HG02973 (cell line): ENCODE data around the gene DPT.
"Not testable (repeated sequence)": the region's sequence is repeated elsewhere in the genome, so short reads cannot be mapped to it uniquely, and the experiment has no call there.

Source experiments
- ATAC-seq: cut with Tn5 transposase; IDR thresholded peaks from one replicate; pipeline ENCODE4 v1.9.1; 2021; ENCODE audit warnings: moderate library complexity; ENCODE audit not compliant: unreplicated experiment

The DPT gene

GRCh38 chr1:168728473-168729404 is at the start of gene DPT:
DPT (minus strand) TSS chr1:168729206; CDS start chr1:168729174, 32 bp downstream.
- ATAC-seq: no peak

DNA sequence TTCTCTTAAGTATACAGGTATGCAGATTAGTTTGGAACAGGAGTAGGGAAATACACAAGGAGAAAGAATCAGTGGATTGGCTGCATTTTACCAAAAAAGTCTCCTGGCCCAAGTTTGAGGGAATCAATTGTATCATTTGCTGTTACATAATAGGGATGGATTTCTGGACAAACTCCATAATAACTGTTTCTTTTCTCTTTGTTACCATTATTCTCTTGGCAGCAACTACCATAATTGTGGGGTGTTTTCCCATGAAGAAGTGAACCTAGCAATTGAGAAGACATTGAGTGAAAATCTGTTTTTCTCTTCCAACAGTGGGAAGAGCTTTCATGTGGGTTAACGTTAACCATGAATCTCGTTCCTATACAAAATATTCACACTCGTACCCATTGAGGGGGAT is 46.4 kb upstream of the DPT start:
- ATAC-seq: no peak

- no peak for ATAC-seq
Measured at GRCh38 chr1:168774241-168774640, 45.2 kb upstream of the DPT start.

GRCh38 chr1:168772428-168773060 is 43.5 kb upstream of the DPT start:
- no peak for ATAC-seq

DNA sequence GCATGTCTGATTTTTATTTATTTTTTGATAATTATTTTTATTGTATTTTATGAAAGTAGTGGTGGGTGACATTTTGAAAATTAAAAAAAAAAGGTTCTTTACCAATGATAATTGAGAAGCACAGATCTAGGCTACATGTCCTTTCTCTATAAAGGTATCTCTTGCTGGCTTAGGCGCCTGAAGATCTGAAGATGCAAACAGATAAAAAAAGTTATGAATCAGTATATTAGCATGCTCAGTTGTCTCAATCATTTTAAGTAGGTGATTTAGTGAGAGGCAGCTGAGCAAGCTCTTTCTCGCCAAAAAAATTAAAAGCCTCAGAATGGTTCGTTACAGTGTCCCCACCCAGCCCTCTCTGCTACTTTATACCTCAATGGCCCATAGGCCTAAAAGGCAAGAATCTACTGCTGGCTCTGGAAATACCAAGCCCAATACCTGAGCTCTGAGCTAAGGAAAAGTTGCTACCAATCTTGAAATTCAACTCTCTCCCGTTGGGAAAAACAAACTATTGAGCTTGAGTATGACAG is 42.2 kb upstream of the DPT start:
- no peak for ATAC-seq

DNA sequence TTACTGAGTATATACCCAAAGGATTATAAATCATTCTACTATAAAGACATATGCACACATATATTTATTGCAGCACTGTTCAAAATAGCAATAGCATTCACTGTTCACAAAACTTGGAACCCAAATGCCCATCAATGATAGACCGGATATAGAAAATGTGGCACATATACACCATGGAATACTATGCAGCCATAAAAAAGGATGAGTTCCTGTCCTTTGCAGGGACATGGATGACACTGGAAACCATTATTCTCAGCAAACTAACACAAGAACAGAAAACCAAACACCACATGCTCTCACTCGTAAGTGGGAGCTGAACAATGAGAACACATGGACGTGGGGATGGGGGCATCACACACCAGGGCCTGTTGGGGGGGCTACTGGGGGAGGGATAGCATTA is 40.9 kb upstream of the DPT start:
- ATAC-seq: not testable (repeated sequence)

DNA sequence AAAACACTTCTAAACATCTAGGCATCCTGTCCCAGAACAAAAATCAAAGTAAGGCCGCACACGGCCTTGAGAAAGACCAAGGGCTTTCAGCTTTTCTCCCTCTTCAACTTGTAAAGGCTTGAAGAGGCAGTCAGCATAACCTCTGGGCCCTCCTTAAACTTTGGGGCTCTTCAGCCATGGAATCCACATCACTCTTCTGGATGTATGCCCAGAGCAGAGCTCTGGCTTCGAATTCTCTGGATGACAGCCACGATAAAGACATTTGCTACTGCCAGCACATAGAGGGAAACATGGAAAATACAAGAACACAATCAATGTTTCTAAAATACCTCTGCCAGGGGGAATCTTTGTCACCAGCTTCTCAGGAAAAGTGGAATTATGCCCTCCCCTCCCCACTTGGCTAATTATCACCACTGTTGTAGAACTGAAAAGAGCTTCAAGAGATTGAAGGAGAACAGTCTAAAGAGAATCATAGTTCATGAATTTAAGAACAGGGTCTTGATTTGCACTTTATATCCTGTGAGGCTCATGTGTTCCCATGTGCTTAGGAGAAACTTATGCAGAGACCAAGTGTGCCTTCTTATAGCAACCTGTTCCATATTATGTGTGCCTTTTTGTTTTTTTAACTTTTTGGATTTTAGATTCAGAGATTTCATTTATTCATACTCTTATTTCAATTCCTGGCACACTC is 39.0 kb upstream of the DPT start:
- no peak for ATAC-seq

DNA sequence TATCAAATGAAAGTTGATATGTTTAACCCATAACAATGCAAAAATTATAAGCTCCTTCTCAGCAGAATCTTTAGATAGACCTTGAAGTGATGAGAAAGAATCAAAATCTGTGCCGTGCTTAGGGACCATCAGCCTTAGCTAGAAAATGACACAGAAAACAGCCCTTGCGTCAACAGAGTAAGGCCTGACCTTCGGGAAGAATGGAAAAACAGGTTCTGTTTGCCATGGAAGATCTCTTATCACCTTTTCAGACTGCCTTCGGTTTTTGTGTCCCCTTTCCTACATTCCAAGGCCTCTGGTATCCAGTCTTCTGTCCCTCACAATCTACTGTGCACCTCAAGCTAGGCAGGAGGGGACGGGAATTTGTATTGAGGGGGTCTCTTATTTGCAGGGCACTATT is 37.6 kb upstream of the DPT start:
- no peak for ATAC-seq

DNA sequence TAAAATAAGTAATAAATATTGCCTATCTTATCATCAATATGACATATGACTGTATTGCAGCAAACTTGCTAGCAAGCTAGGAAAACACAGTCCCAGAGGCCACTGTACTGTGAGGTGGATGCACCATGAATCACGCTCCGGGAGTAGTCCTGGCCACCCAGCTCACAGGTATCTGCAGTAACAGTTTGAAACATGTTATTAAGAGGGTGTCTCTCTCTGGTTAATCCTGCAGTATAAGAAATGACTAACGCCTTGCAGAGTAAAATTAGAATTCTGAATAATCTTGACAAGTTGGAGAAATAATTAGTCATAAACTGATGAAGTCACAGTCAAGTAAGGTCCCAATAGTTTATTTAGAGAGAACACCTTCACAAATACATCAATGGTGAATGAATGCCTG is 34.0 kb upstream of the DPT start:
- no peak for ATAC-seq

GRCh38 chr1:168762473-168762872 is 33.5 kb upstream of the DPT start:
- no peak for ATAC-seq

DNA sequence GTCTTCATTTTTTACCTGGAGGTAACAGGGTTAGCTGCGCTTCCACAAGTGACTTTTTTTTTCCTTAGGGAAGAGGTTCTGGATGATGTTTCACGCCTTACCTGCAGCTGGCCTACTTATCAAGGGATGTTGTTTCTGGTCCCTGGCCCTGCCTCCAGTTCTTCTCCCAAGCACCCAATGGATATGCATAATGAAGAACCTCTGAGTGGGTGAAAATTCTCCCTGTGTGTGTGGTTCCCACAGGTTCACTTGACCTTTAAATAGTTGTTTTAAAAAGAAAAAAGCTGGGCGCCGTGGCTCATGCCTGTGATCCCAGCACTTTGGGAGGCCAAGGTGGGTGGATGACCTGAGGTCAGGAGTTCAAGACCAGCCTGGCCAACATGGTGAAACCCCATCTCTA is 31.8 kb upstream of the DPT start:
- ATAC-seq: no peak

- ATAC-seq: no peak
Measured at GRCh38 chr1:168760241-168760640, 31.2 kb upstream of the DPT start.

GRCh38 chr1:168759077-168759476 is 30.1 kb upstream of the DPT start:
- ATAC-seq: no peak

- no peak for ATAC-seq
Measured at GRCh38 chr1:168758503-168758902, 29.5 kb upstream of the DPT start.

- no peak for ATAC-seq
Measured at GRCh38 chr1:168755800-168756418, 26.9 kb upstream of the DPT start.

DNA sequence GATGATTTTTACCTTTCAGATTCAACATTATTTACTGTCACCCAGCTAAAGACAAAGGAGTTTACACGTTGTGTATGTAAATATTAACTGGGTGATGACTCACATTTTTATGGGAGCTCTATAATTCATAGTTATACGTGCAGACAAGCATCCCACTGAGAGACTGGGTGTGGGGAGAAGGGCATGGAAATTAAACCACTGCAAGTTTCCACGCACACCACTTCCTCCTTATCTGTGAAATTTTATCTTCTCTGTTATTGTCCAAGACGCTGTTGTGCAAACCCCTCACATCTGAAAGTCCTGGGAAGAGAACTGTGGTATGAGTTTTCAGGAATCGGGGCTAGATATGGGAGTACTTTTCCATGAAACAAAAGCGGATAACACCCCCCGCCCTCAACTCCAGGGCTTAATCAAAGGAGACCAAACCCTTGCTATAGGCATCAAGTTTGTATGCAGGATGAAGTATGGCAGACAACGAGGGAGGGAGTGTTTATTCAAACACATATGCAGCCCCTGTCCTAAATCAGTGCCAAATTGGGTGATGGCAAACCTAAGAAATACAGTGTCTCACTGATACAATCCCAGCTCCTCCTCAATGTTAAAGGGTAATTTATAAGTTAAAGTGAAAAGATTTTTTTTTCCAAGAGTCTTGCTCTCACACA is 23.3 kb upstream of the DPT start:
- ATAC-seq: no peak

DNA sequence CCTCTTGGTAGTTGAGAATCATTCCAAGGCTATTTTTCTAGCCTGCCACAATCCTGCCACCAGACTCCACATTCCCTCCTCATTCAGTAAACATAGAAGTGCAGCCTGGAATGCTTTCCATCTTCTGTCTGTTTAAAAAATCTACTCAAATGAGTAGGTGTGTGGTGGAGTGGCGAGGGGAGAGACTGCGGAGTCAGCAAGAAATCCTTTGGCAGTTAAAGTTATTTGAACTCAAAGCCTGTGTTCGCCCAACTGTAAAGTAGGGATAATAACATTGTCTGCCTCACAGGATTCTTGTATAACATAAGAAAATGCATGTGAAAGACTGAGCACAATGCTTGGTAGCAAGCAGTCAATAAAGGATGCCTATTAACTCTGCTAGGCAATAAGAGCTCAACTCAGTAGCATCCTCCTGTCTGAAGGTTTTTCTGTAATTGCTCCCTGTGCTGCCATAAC is 22.2 kb upstream of the DPT start:
- no peak for ATAC-seq

GRCh38 chr1:168742994-168743650 is 14.1 kb upstream of the DPT start:
- ATAC-seq: no peak

DNA sequence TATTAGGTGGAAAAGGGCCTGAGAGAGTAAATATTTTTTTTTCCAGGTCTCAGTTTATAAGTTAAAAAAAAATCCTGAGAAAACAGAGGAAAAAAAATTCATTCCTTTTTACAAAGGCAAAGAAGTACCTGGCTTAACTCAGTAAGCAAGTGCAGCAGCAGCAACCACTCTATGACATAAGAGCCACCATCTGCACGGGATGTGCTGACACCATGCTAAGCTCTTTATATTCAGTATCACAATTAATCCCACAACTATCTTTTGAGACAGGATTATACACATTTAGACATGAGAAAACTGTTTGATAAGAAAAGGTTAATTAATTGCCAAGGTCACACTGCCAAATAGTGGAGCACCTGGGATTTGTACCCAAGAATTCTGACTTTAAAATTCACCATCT is 13.4 kb upstream of the DPT start:
- no peak for ATAC-seq

DNA sequence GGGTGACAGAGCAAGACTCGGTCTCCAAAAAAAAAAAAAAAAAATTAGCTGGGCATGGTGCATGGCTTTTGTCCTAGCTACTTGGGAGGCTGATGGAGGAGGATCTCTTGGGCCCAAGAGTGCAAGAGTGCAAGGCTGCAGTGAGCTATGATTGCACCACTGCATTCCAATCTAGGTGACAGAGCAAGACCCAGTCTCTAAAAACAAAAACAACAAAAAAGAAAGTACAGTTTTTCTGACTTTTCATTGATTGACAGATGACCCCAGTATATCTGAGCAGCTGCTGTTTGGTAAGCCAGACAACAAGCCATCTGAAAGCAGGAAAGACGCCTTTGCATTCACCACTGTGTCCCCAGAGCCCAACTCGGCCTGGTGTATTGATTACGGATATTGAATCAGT is 10.9 kb upstream of the DPT start:
- ATAC-seq: no peak
